ENCODE measurements around the gene IGFN1.
A peak's percentile ranks its signal among the peaks of the same experiment; 100 is the strongest.
"Not testable (repeated sequence)": the region's sequence is repeated elsewhere in the genome, so short reads cannot be mapped to it uniquely, and the experiment has no call there.

Gene IGFN1

GRCh38 chr1:201252944-201253371 lies 62.3 kb downstream of the IGFN1 start:
- no peak for DNase-seq (ENCODE audit: low read depth)
- no peak overlapping the region for H3K4me3 ChIP-seq (replicated peaks; ENCODE audit: low read depth, low read length)
- TF ChIP-seq CTCF (IDR thresholded peaks at IDR 0.05; ENCODE audit: low read length, missing control alignments), result no peak

- no peak overlapping the region for H3K4me3 ChIP-seq (replicated peaks; ENCODE audit: low read depth, low read length)
- no peak for DNase-seq (ENCODE audit: low read depth)
- TF ChIP-seq CTCF (IDR thresholded peaks at IDR 0.05; ENCODE audit: low read length, missing control alignments), result no peak
Measured at GRCh38 chr1:201253411-201253810, 62.8 kb downstream of the IGFN1 start.

GRCh38 chr1:201253906-201254624 lies 63.4 kb downstream of the IGFN1 start:
- no peak for TF ChIP-seq CTCF (IDR thresholded peaks at IDR 0.05; ENCODE audit: low read length, missing control alignments)

GRCh38 chr1:201254625-201255478 lies 64.2 kb downstream of the IGFN1 start:
- DNase-seq (ENCODE audit: low read depth), result peak; percentile 41
- peak; percentile 94 for TF ChIP-seq CTCF (IDR thresholded peaks at IDR 0.05; ENCODE audit: low read length, missing control alignments)
- no peak overlapping the region for H3K4me3 ChIP-seq (replicated peaks; ENCODE audit: low read depth, low read length)

More at GRCh38 chr1:201253906-201254624, 63.4 kb downstream of the IGFN1 start:
- DNase-seq (ENCODE audit: low read depth), result no peak
- no peak overlapping the region for H3K4me3 ChIP-seq (replicated peaks; ENCODE audit: low read depth, low read length)

GRCh38 chr1:201255479-201256362 lies 65.1 kb downstream of the IGFN1 start:
- no peak overlapping the region for H3K4me3 ChIP-seq (replicated peaks; ENCODE audit: low read depth, low read length)
- no peak for TF ChIP-seq CTCF (IDR thresholded peaks at IDR 0.05; ENCODE audit: low read length, missing control alignments)
- no peak for DNase-seq (ENCODE audit: low read depth)

- not testable (repeated sequence) for DNase-seq (ENCODE audit: low read depth); H3K4me3 ChIP-seq (replicated peaks; ENCODE audit: low read depth, low read length)
Measured at GRCh38 chr1:201258132-201258531, 67.5 kb downstream of the IGFN1 start.
